MM.1S (cell line): ENCODE measurements around the gene KIAA1328.

ENCODE experiments used
- DNase-seq: peaks from one replicate; pipeline ENCODE4 v3.0.0-alpha.2; 2015
- H2AFZ ChIP-seq: fragments of 300-600 bp; sonication (generic); 2 replicates; pipeline ENCODE4 v1.6.0; 2016; ENCODE audit warnings: antibody characterized with exemption, low read length
- H3F3A ChIP-seq: fragments of 300-600 bp; sonication (generic); 2 replicates; pipeline ENCODE4 v1.6.1; 2016; ENCODE audit warnings: mild to moderate bottlenecking, antibody characterized with exemption, low read length, moderate library complexity, mixed read lengths; ENCODE audit not compliant: insufficient read depth
- H3K27ac ChIP-seq: fragments of 300-600 bp; sonication (generic); 2 replicates; pipeline ENCODE4 v1.5.1; 2016; ENCODE audit warnings: mild to moderate bottlenecking, low read length
- H3K27me3 ChIP-seq: fragments of 300-600 bp; sonication (generic); replicated peaks from 2 replicates; pipeline ENCODE4 v1.6.0; 2016; ENCODE audit warnings: low read length; ENCODE audit not compliant: insufficient read depth
- H3K36me3 ChIP-seq: fragments of 300-600 bp; sonication (generic); replicated peaks from 2 replicates; pipeline ENCODE4 v1.6.1; 2016; ENCODE audit warnings: mild to moderate bottlenecking, low read length, mixed read lengths; ENCODE audit not compliant: insufficient read depth
- H3K4me1 ChIP-seq: fragments of 300-600 bp; sonication (generic); 2 replicates; pipeline ENCODE4 v1.6.1; 2016; ENCODE audit warnings: low read length, mixed read lengths
- H3K4me2 ChIP-seq: fragments of 300-600 bp; sonication (generic); 2 replicates; pipeline ENCODE4 v1.6.0; 2016; ENCODE audit warnings: low read depth, low read length
- H3K4me3 ChIP-seq: fragments of 300-600 bp; sonication (generic); 2 replicates; pipeline ENCODE4 v1.5.1; 2016; ENCODE audit warnings: low read length, mixed read lengths
- H3K79me2 ChIP-seq: fragments of 300-600 bp; sonication (generic); 2 replicates; pipeline ENCODE4 v1.6.1; 2016; ENCODE audit warnings: mixed run types, low read length, mixed read lengths
- H3K9ac ChIP-seq: fragments of 300-600 bp; sonication (generic); 2 replicates; pipeline ENCODE4 v1.6.1; 2016; ENCODE audit warnings: low read length, mixed read lengths
- H3K9me2 ChIP-seq: fragments of 300-600 bp; sonication (generic); replicated peaks from 2 replicates; pipeline ENCODE4 v1.6.1; 2016; ENCODE audit warnings: mild to moderate bottlenecking, low read length, mixed read lengths; ENCODE audit not compliant: insufficient read depth
- H3K9me3 ChIP-seq: fragments of 300-600 bp; sonication (generic); replicated peaks from 2 replicates; pipeline ENCODE4 v1.6.1; 2016; ENCODE audit warnings: mild to moderate bottlenecking, low read length, mixed read lengths; ENCODE audit not compliant: insufficient read depth
- H4K20me1 ChIP-seq: fragments of 300-600 bp; sonication (generic); 2 replicates; pipeline ENCODE4 v1.6.1; 2016; ENCODE audit warnings: mild to moderate bottlenecking, low read length, moderate library complexity, mixed read lengths; ENCODE audit not compliant: insufficient read depth
- EZH2 ChIP-seq: fragments of 300-600 bp; sonication (generic); optimal IDR thresholded peaks from 2 replicates; pipeline ENCODE3; 2017; ENCODE audit warnings: low read depth, mild to moderate bottlenecking, antibody characterized with exemption, low read length, mixed read lengths
- EZH2phosphoT487 ChIP-seq: fragments of 300-600 bp; sonication (generic); IDR thresholded peaks from 2 replicates; pipeline ENCODE4 v1.6.1; 2018; ENCODE audit warnings: antibody characterized with exemption, low read length
- TF ChIP-seq, protein P1 (sequence below): fragments of 300-600 bp; sonication (generic); IDR thresholded peaks from 2 replicates; pipeline ENCODE4 v1.5.1; 2016; ENCODE audit warnings: antibody characterized with exemption, low read length, mixed read lengths

The KIAA1328 gene

DNA sequence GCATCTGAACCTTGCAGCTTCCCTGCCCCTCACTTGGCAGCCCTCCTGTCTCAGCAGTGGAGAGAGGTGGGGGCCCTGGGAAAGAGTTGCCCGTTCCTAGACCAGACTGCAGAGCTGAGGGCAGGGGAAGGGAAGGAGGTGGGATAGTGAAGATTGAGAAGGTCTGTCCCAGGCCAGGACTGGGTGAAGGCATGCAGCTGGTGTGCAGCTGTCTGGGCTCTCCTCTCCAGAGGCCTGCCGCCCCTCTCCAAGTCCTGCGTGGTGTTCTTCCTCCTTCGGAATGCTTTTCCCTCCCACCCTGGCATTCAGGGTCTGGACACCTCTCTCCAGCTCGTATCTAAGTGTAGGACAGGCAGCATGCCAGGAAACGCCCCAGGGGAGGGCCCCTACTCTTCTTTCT lies 413.2 kb downstream of the KIAA1328 start:
- Histone ChIP-seq H3K9me2 (no peaks in the 10 kb centered on the region), H3F3A (no peaks in the 10 kb centered on the region), H3K4me1 (no peaks in the 10 kb centered on the region), H2AFZ (no peak overlapping the region), H3K9ac (no peak overlapping the region), H3K27ac (no peak overlapping the region), H3K36me3 (no peaks in the 10 kb centered on the region), H3K4me3 (no peak overlapping the region), H3K4me2 (no peak overlapping the region), H4K20me1 (no peaks in the 10 kb centered on the region), H3K9me3 (no peaks in the 10 kb centered on the region), H3K79me2 (no peaks in the 10 kb centered on the region), H3K27me3 (no peaks in the 10 kb centered on the region)
- TF ChIP-seq EZH2 (no peak), EZH2phosphoT487 (no peak)
- TF ChIP-seq, protein P1, sequence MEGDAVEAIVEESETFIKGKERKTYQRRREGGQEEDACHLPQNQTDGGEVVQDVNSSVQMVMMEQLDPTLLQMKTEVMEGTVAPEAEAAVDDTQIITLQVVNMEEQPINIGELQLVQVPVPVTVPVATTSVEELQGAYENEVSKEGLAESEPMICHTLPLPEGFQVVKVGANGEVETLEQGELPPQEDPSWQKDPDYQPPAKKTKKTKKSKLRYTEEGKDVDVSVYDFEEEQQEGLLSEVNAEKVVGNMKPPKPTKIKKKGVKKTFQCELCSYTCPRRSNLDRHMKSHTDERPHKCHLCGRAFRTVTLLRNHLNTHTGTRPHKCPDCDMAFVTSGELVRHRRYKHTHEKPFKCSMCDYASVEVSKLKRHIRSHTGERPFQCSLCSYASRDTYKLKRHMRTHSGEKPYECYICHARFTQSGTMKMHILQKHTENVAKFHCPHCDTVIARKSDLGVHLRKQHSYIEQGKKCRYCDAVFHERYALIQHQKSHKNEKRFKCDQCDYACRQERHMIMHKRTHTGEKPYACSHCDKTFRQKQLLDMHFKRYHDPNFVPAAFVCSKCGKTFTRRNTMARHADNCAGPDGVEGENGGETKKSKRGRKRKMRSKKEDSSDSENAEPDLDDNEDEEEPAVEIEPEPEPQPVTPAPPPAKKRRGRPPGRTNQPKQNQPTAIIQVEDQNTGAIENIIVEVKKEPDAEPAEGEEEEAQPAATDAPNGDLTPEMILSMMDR = no peak
- DNase-seq = no peak

- Histone ChIP-seq H3K4me2 (no peak overlapping the region), H3F3A (no peaks in the 10 kb centered on the region), H3K4me3 (no peak overlapping the region), H4K20me1 (no peaks in the 10 kb centered on the region), H3K27ac (no peak overlapping the region), H2AFZ (no peak overlapping the region), H3K9ac (no peak overlapping the region), H3K27me3 (no peaks in the 10 kb centered on the region), H3K9me2 (no peaks in the 10 kb centered on the region), H3K36me3 (no peaks in the 10 kb centered on the region), H3K79me2 (no peaks in the 10 kb centered on the region), H3K9me3 (no peaks in the 10 kb centered on the region), H3K4me1 (no peaks in the 10 kb centered on the region)
- no peak for DNase-seq
- TF ChIP-seq EZH2 (no peak), EZH2phosphoT487 (no peak)
- TF ChIP-seq, protein P1 = no peak
Observed at GRCh38 chr18:37242826-37243560, 414.1 kb downstream of the KIAA1328 start.

- DNase-seq = no peak
- no peak overlapping the region for H3K9ac ChIP-seq
- H3K79me2 ChIP-seq = no peaks in the 10 kb centered on the region
- no peaks in the 10 kb centered on the region for H3K9me3 ChIP-seq
- no peak overlapping the region for H3K4me2 ChIP-seq
- no peaks in the 10 kb centered on the region for H4K20me1 ChIP-seq
- H3K9me2 ChIP-seq = no peaks in the 10 kb centered on the region
- H3K27ac ChIP-seq = no peak overlapping the region
- H2AFZ ChIP-seq = no peak overlapping the region
- no peaks in the 10 kb centered on the region for H3K36me3 ChIP-seq
- H3K27me3 ChIP-seq = no peaks in the 10 kb centered on the region
- TF ChIP-seq EZH2phosphoT487 (no peak), EZH2 (no peak)
- TF ChIP-seq, protein P1 = no peak
- H3K4me3 ChIP-seq = no peak overlapping the region
- no peaks in the 10 kb centered on the region for H3K4me1 ChIP-seq
- no peaks in the 10 kb centered on the region for H3F3A ChIP-seq
Observed at GRCh38 chr18:37243741-37244140, 414.8 kb downstream of the KIAA1328 start.
